Measurements from ENCODE around the gene CAT. TPM values are rescaled to one million over a fixed set of nuclear protein-coding genes. Genes with fewer than 3 reads are reported as not detected.

CAT gene
- total and polyA plus RNA-seq, 9 of the 15 experiments (the other 6 are each of a cell fraction or from before 2014, with no cell fraction given): 86.7 to 183 (median 114) TPM

DNA sequence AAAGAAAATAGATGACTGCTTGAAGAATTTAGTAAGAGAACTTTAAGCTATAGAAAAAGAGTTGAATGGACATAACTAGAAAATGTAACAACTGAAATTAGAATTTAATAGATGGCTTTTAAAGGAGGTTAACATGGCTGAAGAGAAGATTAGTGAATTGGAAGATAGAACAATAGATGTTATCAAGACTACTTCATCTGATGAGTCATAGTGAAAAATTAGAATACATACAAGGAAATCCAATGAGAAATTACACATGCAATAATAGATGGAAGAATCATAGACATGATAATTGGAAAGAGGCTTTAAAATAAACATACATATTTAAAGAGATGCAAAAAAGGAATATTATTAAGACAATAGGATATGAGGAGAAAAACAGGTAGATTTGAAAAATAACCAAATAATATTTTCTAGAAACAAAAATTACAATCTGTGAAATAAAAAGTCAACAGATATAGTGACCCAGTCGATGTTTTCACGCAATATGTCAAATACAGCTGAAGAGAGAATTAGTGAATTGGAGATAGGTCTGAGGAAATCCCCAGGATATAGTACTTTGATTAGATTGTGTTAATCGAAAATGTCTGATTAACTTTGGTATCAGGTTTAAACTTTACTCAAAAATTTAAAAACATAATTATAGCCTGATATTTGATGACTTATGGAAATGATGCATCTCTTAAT is 28.2 kb downstream of the CAT start (continued):
- TF ChIP-seq ZNF3 (CRISPR knock-in tag; IDR thresholded peaks at IDR 0.05) (no peak), HNRNPLL (IDR thresholded peaks at IDR 0.05; ENCODE audit: low read depth, low read length, poor library complexity, severe bottlenecking) (no peak), NR4A1 (CRISPR knock-in tag; IDR thresholded peaks at IDR 0.05) (no peak), NR4A1 (tag; IDR thresholded peaks at IDR 0.05) (no peak), ATF7 (IDR thresholded peaks at IDR 0.05) (no peak), PHB2 (IDR thresholded peaks at IDR 0.05; ENCODE audit: low read depth) (no peak), MED1 (CRISPR knock-in tag; IDR thresholded peaks at IDR 0.05; ENCODE audit: borderline replicate concordance) (no peak), NCOR1 (IDR thresholded peaks at IDR 0.05) (no peak), ZNF280A (IDR thresholded peaks at IDR 0.05; ENCODE audit: low read depth, partially characterized antibody) (peak; percentile 51), MXI1 (IDR thresholded peaks at IDR 0.05; ENCODE audit: low read depth, low read length) (no peak), ZFPM2 (CRISPR knock-in tag; IDR thresholded peaks at IDR 0.05) (no peak), MCM5 (IDR thresholded peaks at IDR 0.05; ENCODE audit: low read depth) (no peak), FOSL1 (tag; conservative IDR thresholded peaks at IDR 0.05) (peak; percentile 58; the same call in 1 of the 2 replicates), KDM1A (IDR thresholded peaks at IDR 0.05) (peak in 1 of 2 experiments; percentile 23; a peak in 1 of 4 replicates), MAFK (IDR thresholded peaks at IDR 0.05; ENCODE audit: low read length) (no peak), PCBP1 (IDR thresholded peaks at IDR 0.05; ENCODE audit: low read depth, low read length, poor library complexity, severe bottlenecking) (no peak), DLX4 (CRISPR knock-in tag; IDR thresholded peaks at IDR 0.05) (no peak)
- TF ChIP-seq, protein P1, sequence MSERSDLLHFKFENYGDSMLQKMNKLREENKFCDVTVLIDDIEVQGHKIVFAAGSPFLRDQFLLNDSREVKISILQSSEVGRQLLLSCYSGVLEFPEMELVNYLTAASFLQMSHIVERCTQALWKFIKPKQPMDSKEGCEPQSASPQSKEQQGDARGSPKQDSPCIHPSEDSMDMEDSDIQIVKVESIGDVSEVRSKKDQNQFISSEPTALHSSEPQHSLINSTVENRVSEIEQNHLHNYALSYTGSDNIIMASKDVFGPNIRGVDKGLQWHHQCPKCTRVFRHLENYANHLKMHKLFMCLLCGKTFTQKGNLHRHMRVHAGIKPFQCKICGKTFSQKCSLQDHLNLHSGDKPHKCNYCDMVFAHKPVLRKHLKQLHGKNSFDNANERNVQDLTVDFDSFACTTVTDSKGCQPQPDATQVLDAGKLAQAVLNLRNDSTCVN (CRISPR knock-in tag; IDR thresholded peaks at IDR 0.05): no peak
- TF ChIP-seq, protein P2, sequence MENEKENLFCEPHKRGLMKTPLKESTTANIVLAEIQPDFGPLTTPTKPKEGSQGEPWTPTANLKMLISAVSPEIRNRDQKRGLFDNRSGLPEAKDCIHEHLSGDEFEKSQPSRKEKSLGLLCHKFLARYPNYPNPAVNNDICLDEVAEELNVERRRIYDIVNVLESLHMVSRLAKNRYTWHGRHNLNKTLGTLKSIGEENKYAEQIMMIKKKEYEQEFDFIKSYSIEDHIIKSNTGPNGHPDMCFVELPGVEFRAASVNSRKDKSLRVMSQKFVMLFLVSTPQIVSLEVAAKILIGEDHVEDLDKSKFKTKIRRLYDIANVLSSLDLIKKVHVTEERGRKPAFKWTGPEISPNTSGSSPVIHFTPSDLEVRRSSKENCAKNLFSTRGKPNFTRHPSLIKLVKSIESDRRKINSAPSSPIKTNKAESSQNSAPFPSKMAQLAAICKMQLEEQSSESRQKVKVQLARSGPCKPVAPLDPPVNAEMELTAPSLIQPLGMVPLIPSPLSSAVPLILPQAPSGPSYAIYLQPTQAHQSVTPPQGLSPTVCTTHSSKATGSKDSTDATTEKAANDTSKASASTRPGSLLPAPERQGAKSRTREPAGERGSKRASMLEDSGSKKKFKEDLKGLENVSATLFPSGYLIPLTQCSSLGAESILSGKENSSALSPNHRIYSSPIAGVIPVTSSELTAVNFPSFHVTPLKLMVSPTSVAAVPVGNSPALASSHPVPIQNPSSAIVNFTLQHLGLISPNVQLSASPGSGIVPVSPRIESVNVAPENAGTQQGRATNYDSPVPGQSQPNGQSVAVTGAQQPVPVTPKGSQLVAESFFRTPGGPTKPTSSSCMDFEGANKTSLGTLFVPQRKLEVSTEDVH (IDR thresholded peaks at IDR 0.05; ENCODE audit: low read depth, partially characterized antibody): no peak
- TF ChIP-seq, protein P3, sequence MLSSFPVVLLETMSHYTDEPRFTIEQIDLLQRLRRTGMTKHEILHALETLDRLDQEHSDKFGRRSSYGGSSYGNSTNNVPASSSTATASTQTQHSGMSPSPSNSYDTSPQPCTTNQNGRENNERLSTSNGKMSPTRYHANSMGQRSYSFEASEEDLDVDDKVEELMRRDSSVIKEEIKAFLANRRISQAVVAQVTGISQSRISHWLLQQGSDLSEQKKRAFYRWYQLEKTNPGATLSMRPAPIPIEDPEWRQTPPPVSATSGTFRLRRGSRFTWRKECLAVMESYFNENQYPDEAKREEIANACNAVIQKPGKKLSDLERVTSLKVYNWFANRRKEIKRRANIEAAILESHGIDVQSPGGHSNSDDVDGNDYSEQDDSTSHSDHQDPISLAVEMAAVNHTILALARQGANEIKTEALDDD (IDR thresholded peaks at IDR 0.05): no peak
